GM21515 (cell line): Measurements from ENCODE around the gene SMOC2.

ENCODE experiments used
- ATAC-seq: cut with Tn5 transposase; IDR thresholded peaks from one replicate; pipeline ENCODE4 v1.9.1; 2021; ENCODE audit not compliant: unreplicated experiment

SMOC2 gene

DNA sequence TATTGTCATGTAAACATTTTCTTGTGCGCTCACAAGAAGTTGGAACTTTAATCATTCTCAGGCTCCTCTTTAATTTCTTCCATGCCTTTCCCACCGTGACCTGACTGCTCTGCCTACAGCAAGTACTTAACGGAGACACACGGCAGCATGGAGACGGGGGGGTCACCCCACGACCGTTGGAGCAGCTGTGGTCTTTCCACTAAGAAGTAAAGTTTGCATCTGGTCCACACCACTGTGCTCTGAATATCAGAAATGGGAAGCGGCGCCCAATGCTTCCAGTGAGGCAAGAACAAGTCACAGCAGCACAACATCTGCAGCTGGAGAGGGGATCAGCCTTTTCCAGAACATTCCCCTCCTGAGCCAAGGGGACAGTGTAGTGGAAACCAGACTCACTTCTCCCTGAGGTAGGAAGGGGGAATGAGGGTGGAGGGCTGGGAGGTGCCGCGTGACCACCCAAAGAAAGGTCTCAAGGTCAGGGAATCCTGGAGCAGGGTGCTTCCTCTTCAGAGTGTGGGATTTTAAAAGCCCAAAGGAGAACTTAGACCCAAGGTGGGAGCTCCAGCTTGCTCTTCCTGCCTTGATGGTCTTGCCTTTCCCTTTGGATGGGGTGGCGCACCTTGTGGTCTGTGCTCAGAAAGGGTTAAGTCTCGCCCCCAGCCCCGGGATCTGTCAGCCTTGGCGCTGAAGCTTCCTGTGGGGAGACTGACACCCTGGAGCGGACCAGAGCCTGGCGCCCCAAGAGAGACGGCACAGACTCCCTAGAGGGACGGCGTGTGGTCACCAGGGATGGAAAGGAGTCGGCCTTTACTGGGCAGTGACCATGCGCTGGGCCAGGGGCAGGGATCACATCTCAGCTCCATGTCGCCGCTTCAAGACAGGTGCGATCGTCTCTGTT lies 25.6 kb upstream of the SMOC2 start:
- no peak for ATAC-seq

DNA sequence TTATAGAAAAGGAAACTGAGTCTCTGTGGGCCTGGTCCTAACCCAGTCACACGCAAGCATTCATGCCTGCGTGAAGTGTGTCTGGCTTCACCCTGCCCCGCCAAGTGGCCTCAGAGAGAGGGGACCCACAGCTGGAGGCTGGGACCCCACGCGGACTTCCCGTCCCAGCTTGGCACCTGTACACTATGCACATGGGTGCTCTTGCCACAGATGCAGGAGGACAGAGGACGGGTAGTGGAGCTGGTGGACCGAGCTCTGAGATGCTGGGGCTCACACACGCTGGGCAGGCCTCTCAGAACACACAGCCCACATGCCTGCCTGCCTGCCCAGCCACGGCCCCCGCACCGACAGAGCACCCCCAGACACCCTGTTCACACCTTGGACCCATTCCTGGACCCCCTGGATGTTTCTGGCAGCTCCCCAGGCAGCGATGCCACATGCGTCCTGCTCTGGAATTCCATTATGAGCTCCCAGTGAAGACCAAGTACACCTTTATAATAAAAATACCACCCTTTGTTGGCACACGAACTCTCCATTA lies 24.9 kb upstream of the SMOC2 start:
- no peak for ATAC-seq

DNA sequence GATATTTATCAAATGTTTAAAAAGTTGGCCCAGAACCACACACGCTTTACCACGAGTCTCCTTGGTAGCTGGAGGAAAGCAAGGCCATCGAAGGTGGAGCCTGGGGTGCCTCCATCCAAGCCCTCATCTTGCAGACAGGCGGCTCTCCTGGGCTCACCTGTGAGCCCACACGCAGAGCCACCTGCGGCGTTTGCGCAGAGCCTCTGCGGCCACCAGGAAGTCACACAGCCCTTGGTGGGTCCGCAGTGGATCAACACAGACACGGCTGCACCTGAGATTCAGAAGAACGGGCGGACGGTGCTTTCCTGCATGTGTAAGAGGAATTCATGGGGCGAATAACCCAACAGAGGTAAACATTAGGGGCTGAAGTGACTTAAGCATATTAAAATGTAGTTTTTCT lies 24.5 kb upstream of the SMOC2 start:
- ATAC-seq, result no peak

DNA sequence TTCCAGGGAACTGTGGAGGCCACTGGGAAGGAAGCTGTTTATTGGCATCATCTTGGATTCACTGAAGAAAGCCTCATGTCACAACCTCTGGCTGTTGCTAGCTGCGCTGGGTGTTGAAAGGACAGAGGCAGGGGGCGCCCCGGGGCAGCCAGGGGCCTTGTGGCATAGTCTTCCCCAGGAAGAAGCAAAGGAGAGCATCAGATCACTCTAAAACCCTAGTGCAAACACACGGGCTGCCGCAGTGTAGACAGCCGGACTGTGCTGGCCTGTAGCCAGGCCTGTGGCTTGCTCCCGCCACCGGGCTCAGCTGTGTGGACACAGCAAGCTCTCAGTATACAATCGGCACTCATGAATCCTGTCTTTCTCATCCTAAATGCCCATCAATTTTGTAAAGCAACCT lies 23.8 kb upstream of the SMOC2 start:
- ATAC-seq, result no peak

DNA sequence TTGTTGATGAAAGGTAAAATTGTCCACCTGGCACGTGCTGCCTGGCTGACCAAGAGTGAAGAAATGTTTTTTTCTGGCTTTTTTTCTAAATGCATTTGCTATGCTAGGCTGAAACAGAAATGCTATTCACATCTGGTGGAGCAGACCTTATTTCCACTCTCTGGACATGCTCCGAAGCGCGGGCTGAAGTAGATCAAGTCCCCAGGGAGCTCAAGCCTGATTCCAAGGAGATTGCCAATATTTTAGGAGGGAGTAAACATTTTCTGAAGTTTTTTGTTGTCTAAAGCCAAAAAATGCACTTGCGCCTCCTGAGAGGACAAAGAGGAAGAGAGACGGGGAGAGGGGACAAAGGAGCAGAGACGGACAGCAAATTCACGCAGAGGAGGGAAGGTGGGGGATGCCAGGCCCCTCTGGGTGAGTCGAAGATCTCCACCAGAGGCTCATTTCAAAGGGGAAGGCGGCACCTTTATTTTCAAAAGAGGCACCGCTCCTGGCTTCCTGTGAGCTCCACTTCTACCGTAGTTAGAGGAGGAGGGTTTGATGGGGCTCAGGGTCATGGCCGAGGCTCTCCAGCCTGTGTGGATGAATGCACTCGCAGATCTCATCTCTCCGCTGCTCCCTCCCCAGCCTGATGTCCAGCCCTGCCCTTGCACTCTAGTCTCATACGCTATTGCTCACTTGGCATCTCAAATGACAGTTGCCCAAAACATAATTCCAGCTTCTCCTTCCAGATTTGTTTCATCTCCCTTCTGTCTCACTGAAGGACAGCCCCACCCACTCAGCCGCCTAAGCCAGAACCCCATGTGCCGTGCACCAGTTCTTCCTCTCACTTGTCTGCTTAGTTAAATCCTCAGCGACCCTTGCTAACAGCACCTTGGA lies 23.1 kb upstream of the SMOC2 start:
- ATAC-seq, result no peak

DNA sequence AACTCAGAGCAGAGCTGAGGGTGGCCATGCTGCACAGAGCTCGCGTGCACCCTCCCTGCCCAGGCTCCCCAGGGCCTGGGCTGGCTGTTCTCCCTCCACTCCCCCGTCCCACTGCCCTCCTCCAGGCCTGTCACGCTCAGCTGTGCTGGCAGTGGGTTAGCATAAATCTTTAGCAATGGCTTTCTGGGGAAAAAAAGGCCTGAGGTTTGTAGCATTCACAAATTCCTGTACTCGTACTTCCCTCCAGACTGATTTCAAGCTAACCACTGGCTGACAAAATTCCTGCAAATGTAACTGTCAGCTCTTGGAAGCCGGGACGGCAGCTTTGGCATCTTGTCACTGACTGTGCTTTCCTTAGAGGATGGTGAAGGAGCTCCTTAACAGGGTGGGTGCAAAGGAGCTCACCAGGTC lies 22.3 kb upstream of the SMOC2 start:
- ATAC-seq, result no peak

DNA sequence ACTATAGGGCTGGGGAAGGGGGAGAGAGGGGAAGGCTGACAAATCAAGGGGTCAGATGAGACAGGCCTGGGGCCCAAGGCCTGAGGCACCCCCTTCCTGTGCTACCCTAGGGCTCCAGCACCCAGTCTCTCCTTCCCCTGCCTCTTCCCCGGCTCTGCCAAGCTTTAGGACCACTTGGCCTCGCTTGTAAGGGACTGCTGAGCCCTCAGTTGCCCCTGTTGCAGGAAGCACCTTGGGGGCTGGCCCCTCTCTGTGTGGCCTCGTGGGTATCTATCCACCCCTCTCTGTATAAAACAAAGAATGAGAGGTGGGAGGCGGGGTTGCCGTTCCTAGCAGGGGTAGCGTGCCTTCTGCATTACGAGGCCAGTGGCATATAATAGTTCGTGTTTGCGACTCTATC lies 21.4 kb upstream of the SMOC2 start:
- ATAC-seq, result no peak

DNA sequence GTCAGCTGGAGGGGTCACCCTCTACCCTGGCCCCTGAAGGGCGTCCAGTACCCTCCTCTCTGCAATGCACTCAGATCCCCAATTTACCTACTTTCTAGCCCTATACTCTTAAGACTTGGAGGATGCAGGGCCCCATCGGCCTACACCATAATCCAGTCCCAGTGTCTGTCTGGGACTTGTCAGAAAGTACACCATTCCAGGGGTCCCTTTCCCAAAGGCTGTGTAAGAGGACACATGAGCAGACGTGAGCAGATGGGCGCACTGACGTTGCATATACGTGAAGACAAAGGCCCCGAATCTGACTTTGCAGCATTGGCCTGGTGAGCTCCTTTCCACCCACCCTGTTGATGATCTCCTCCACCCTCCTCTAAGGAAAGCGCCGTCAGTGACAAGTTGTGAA lies 20.9 kb upstream of the SMOC2 start:
- no peak for ATAC-seq

DNA sequence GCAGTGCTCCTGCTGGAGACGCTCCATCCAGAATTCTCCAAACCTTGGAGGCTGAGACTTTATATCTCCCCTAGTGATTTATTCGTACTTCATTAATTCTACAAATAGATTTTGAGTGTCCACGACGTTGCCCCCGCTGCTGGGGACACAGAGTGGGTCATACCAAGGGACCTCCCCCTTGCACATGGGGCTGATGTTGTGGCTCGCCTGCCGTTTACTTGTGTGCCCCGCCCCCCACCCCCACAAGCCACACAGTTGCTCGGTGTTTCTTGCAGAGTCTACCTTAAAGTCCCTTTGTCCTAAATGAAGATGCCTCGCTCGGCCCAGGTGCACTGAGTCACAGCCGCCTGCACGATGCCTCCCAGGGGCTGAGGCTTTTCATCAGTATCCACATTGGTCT lies 20.3 kb upstream of the SMOC2 start:
- no peak for ATAC-seq

DNA sequence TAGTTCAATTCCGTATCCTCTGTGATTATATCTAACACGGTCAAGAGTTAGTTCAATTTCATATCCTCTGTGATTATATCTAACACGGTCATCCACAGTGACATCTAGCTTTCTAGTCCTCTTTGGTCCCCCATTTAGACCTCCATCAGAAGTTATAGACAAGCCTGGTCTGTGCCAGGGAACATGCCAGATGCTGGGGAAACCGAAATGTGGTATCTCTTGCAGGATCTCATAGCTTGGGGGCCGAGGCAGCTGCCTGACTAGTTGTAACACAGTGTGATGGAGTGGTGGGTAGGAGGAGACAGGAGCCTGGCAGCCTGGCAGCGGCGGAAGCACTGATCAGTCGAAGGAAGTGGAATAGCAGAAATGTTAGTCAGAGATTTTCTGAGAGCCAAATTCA lies 13.8 kb upstream of the SMOC2 start:
- no peak for ATAC-seq

DNA sequence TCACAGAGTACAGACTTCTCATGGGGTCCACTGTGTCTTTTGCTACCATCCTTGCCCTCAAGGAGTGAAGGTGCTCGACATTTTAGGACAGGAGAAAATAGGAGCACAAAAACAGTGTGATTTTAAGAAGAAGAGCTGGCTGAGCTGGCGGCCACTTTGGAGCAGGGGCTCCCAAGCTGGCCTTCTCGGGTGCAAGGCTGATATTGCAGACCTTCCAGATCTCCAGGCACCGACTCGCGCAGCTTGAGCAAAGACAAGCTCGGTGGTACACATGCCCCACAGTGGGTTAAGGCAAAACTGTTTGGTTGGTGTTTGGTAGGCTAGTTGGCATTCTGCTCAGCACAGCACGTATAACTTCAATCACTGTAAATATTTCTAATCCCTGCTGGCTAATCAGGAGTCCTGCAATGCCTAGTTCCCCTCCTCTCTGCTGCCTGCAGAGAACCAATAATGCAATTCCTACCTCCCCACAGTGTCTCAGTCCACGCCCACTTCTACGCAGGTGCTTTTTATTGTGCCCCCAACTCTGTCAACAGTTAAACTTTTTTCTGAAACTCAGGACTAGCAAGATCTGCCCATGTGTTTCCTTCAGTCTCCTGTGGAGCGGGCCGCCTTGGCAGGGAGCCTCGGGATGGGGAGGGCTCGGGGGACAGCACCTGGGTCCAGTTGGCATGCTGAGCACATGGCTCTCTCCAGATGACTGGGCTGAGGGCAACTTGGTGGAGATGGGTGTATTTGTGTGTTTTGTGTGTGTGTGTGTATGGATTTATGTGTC lies 12.7 kb upstream of the SMOC2 start:
- ATAC-seq, result no peak

DNA sequence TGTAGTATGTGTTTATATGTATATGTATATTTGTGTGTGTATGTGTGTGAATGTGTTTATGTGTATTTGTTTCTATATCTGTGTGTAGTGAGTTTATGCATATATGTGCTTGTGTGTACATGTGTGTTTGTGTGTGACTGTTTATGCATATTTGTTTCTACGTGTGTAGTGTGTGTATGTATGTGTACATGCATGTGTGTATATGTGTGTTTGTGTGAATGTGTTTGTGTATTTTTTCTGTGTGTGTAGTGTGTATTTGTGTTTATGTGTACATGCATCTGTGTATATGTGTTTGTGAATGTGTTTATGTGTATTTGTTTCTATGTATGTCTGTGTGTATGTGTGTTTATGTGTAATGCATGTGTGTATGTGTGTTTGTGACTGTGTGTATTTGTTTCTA lies 12.1 kb upstream of the SMOC2 start:
- no peak for ATAC-seq

DNA sequence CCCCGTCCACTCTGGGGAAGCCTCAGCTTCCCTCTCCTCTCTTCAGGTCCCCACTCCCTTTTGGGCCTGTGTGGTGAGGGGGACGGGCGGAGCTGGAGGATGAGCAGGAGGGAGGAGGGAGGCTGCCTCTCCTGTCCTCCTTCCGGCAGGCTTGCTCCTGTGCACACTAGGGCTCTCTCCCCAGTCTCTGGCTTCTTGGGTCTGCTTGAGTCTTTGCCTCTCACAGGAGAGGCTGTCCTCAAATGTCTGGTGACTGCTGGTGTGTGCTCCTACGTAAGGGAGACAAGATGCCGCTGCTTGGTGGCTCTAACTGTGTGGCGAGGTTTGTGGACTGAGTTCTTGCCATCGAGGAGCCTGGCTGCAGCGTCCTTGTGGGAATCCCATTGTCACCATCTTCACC lies 8.8 kb upstream of the SMOC2 start:
- no peak for ATAC-seq

DNA sequence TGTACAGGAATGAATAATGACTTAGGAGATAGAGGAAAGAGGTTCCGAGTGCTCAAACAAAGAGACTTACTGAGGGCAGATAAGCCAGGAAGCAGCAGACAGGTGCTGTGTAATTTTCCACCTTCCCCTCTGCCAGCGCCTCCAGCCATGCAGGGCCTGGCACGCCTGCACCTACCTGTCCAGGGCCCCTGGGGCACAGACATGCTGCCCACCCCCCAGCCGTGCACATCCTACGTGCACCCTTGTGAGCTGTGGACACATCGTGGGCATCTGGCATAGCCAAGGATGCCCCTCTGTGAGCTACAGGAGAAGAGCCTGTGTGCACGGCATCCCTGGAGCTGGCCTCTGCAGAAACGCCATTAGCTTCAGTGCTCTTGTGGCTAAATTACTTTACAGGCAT lies 7.1 kb upstream of the SMOC2 start:
- no peak for ATAC-seq

DNA sequence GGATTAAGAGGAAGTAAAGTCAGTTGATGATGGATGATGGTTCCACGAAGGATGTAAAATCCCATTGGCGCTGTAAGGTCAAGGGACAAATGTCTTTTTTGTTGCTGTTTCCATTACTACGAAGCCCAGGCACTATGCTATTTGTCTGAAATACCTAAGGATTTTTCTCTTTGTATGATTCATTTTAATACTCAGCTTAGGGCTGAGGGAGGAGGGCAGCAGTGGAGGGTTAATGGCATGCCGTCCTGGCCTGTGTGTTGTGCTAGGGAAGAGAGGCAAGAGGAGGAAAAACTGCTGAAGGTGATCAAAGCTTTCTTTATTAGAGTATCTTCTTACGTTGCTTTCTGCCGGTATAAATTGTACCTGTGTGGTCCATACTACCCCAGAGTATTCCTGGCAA lies 6.5 kb upstream of the SMOC2 start:
- no peak for ATAC-seq

DNA sequence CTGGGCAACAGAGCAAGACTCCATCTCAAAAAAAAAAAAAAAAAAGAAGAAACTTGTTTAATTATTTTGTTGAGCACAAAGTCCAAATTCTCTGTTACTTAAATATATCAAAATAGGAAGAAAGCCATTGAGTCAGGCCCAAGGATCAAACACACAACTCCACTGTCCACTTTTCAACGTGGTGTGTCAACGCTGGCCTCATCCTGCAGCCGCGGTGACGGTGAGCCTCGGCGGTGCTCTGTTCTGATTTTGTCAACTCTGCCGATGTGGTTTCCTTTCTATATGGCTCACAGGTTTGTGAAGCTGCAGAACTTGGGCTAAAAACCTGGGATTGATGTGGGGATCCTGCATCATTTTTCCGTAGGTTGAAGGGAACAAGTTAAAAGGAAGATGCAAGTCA lies 3.2 kb upstream of the SMOC2 start:
- no peak for ATAC-seq

DNA sequence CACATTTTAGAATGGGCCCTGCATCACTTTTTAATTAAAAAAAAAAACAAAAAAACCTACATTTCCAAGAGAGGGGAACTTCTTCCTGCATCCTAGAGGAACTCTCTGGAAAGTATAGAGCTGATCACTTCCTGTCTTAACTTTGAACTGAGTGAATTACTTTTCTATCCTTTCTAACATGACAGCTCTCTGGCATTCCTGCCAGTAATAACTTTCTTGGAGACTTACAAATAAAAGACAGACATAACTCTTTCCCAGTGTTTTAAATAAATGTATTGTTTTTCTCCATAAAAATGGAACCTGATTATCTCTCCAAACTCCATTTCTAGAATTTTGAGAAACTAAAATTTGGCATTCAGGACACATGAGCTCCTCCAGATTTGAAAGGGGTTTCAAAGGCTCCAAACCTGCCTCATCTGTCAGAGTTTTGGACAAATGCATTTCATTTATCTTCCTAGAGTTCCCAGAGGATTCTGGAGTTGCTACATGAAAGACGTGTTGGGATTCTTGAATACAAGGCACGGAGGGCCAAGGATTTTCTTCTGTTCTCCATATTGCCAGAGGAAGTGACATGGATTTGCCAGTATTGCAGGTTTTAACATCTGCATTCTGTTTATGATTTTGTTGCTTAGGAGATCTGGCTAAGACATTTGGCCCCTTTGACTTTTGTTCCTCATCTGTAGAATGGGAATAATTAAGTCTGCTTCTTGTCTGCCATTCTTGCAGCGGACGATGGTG lies 2.0 kb upstream of the SMOC2 start:
- no peak for ATAC-seq

DNA sequence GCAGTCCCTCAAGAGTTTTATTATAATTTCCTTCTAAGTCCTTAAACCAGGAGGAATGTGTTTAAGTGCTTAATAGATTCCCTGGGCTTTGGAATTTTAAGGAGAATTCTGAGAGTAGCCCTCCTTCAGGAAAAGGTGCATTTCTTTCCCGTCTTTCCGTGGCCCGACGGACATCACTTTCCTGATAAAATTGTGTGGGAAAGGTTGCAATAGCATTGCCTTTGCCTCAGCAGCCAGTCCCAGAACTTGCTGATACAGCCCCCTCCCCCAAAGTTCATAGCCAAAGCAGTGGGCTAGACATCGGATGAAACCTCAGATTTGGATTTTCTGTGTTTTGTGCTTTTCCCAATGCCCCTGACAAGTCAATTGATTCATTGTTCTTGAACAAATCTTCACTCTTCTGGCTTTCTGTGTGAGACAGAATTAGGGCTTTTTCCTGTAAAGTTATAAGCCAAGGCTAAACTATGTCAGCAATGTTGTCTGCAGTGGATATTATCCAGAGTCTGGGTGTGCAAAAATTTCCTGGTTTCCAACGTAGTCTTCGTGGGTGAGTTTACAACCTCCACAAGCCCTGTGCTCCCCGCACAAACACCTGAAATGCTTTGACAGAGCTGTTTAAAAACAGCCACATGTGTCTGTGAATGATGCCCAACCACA lies 1.1 kb upstream of the SMOC2 start:
- ATAC-seq, result no peak

DNA sequence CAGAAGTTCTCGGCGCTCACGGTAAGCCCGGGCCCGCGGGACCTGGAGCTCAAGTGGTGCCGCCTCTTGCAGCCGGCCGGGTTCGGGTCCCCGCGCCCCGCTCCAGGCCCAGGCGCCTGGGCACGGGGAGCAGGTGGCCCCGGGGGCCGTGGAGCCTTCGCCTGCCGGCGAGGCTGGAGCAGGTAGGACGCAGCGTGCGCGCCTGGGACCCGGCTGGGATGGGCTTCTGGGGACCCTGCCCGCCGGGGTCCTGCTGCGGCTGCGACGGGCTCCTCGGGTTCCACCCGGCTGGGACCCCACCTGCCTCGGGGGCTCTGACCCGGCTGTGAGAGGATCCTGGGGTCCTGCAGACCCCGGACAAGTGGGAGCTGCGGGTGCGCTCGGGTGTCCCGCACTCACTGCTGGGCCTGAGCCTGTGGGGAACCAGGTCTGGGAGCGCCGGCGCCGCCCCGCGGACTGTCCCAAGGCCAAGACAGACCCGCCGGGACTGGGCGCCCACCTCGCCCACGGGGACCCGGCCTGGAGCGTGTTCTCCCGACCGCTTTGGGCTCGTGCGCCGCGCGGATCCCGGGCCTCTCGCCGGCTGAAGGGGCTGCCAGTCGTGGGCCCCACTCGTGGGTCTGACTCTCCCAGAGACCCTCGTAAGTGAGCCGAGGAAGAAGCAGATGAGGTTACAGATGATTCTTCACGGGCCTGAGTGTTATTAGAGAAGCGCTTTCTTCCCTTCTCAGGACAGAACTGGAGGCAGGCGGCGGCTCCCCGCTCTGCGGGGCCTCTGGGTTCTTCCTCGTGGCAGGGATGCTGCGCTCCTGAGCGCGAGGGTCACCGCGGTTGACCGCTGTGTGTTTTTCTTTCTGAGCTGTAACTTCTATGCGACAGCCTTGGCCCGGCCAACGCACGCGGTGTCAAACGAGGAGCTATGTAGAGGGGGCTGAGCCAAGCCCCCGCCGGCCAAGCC lies 729 bp downstream of the SMOC2 start:
- no peak for ATAC-seq
